ENCODE results near the gene AXIN1.
"Not testable (repeated sequence)": the region's sequence is repeated elsewhere in the genome, so short reads cannot be mapped to it uniquely, and the experiment has no call there.

Gene AXIN1

GRCh38 chr16:353404-354290 lies 1.1 kb upstream of the AXIN1 start:
- FAIRE-seq, result no peak

- no peak for FAIRE-seq
Measured at GRCh38 chr16:351804-352520, 561 bp downstream of the AXIN1 start.

GRCh38 chr16:350203-350602 lies 2.3 kb downstream of the AXIN1 start:
- FAIRE-seq, result no peak

GRCh38 chr16:349211-349610 lies 3.3 kb downstream of the AXIN1 start:
- FAIRE-seq, result no peak

DNA sequence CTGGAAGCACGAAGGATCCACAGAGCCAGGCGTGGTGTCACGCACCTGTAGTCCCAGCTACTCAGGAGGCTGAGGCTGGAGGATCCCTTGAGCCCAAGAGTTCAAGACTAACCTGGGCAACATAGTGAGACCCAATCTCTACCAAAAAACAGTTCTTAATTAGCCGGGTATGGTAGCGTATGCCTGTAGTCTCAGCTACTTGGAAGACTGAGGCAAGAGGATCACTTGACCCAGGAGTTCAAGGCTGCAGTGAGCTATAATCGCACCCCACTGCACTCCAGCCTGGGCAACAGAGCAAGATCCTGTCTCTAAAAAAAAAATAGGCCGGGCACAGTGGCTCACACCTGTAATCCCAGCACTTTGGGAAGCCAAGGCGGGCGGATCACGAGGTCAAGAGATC lies 4.0 kb downstream of the AXIN1 start:
- not testable (repeated sequence) for FAIRE-seq

DNA sequence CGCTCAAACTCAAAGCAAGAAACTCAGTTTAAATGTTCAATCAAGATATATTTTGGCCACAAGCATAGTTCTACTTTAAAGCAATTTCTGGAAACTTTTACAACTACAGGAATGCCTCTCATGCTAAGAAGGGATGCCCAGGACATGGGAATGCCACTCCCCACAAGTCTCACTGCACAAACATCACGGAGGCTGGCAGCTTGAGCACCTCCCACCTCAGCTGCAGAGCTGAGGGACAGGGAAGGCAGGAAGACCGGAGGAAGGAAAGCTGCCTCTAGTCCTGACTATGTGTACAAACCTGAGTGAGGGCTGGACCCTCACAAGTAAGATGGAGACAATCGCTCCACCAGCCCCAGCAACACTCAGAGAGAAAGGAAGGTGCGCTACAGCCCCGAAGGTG lies 5.3 kb downstream of the AXIN1 start:
- no peak for FAIRE-seq

GRCh38 chr16:346587-346986 lies 5.9 kb downstream of the AXIN1 start:
- FAIRE-seq, result no peak

DNA sequence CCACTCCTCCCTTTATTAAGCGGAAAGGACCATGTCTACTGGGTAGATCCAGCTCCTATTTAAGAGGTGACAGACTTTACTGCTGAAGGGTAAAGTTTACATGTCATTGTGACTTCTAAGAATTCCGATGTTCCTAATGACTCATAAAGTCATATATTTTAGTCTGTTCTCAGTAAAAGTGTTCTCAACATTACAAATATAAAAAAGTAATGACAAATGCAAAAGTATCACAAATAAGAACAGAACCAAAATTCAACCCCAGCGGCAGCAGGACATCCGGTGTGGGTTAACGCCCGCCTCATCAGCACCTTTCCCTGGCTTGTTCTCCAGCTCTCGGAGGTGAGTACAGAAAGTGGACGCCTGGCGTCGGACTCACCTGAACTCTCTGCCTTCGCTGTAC lies 6.8 kb downstream of the AXIN1 start:
- no peak for FAIRE-seq

GRCh38 chr16:342455-343213 lies 9.9 kb downstream of the AXIN1 start:
- FAIRE-seq, result no peak

DNA sequence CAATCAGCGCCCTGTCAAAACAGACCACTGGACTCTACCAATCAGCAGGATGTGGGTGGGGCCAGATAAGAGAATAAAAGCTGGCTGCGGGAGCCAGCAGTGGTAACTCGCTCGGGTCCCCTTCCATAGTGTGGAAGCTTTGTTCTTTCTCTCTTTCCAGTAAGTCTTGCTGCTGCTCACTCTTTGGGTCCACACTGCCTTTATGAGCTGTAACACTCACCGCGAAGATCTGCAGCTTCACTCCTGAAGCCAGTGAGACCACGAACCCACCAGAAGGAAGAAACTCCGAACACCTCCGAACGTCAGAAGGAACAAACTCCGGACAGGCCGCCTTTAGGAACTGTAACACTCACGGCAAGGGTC lies 10.6 kb downstream of the AXIN1 start:
- not testable (repeated sequence) for FAIRE-seq

GRCh38 chr16:341095-341973 lies 11.2 kb downstream of the AXIN1 start:
- not testable (repeated sequence) for FAIRE-seq

DNA sequence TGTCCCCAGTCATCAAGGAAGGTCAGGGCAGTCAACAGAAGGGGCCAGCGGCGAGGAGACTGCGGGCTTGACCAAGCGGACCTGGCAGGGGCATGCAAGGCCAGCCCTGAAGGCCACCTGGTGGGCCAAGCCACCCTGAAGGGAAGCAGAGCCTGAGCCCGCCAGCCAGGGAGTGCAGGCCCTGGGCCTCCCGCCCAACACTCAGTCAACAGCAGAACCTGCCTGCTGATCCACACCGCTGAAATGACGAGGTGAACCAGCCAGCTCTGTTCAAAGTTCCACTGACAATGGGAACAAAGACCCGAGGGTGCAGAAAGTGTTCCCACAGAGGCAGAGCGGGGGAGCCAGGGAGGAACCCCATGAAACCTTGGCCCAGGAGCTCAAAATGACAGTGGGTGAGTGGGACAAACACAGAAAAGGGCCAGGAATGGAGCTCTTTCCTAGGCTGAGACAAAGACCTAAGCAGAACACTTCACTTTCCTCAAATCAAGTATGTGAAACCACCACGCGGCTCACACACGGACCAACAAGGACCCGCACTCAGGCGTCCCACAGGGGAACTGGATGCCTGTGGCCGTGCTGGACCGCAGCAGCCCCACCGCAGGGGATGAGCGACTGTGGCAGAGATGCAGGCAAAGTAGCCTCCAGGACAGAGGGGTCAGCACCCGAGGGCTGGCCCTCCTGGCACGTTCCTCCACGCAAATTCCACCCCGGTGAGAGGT lies 12.0 kb downstream of the AXIN1 start:
- FAIRE-seq, result no peak

- no peak for FAIRE-seq
Measured at GRCh38 chr16:339680-340079, 12.8 kb downstream of the AXIN1 start.

- FAIRE-seq, result no peak
Measured at GRCh38 chr16:337975-338575, 14.4 kb downstream of the AXIN1 start.

- no peak for FAIRE-seq
Measured at GRCh38 chr16:337437-337836, 15.1 kb downstream of the AXIN1 start.

DNA sequence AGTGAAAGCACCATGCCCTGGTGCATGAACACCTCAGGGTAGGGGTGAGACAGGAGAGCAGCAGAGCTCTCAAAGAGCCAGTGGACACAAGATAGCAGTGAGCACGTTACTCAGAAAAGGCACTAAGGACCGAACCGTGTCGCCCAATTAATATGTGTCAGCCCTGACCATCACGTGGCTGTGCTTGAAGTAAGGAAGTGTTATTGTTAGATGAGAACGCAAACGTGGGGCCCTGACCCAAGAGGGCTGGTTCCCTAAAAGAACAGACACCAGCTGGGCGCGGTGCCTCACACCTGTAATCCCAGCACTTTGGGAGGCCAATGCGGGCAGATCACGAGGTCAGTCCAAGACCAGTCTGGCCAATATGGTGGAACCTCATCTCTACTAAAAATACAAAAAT lies 16.3 kb downstream of the AXIN1 start:
- no peak for FAIRE-seq

DNA sequence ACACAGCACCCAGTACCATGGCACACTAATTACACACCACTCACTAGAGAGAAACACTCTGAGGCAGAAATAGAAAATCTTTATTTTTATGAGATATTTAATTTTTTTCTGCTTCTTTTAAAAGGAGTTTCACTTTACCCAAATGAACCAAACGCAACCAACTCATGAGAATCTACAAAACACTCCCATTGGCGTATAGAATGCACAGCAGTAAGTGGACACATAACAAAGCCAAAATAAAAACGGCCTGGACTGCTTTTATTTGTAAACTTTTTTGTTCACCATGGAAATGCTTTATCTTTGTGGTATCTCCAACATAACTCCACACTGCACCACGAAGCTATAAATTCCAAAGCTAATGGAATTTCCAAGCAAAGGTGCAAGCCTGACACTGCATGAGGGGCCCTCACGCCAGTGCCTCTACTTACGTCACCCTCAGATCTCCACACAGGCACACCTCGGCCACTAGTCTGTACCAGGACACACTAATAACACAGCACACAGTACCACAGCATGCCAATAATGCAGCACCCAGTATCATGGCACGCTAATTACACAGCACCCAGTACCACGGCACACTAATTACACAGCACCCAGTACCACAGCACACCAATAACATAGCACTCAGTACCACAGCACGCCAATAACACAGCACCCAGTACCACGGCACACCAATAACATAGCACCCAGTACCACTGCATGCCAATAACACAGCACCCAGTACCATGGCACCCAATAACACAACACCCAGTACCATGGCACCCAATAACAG lies 17.5 kb downstream of the AXIN1 start:
- not testable (repeated sequence) for FAIRE-seq

DNA sequence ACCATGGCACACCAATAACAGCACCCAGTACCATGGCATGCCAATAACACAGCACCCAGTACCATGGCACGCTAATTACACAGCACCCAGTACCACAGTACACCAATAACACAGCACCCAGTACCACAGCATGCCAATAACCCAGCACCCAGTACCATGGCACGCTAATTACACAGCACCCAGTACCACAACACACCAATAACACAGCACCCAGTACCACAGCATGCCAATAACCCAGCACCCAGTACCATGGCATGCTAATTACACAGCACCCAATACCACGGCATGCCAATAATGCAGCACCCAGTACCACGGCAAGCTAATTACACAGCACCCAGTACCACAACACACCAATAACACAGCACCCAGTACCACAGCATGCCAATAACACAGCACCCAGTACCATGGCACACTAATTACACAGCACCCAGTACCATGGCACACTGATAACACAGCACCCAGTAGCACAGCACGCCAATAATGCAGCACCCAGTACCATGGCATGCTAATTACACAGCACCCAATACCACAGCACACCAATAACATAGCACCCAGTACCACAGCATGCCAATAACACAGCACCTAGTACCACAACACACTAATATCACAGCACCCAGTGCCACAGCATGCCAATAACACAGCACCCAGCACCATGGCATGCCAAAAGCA lies 18.2 kb downstream of the AXIN1 start:
- not testable (repeated sequence) for FAIRE-seq

GRCh38 chr16:333406-334094 lies 19.0 kb downstream of the AXIN1 start:
- FAIRE-seq, result no peak

Data from endometrium (tissue), 2 donors.